Keratinocyte (primary cell): ENCODE data around the gene ATP11A.

Source experiments
- EZH2 ChIP-seq: IDR thresholded peaks from one replicate; pipeline ENCODE4 v1.6.1; 2012; ENCODE audit warnings: inconsistent platforms, mild to moderate bottlenecking, low read length, moderate library complexity
- TF ChIP-seq, protein P1 (sequence below), 3 experiments: IDR thresholded peaks in 1 of 3; conservative IDR thresholded peaks in 1 of 3; optimal IDR thresholded peaks in 1 of 3; 2 replicates in 2 of 3; 3 replicates in 1 of 3; pipeline versions ENCODE3 to v1.5.1; 2011; ENCODE audit warnings: low read length in 3 of 3, mild to moderate bottlenecking in 3 of 3, moderate library complexity in 2 of 3, control low read depth in 1 of 3, inconsistent platforms in 1 of 3; ENCODE audit not compliant: insufficient read depth in 2 of 3; ENCODE audit errors: extremely low read depth in 1 of 3

- TF ChIP-seq, protein P1, sequence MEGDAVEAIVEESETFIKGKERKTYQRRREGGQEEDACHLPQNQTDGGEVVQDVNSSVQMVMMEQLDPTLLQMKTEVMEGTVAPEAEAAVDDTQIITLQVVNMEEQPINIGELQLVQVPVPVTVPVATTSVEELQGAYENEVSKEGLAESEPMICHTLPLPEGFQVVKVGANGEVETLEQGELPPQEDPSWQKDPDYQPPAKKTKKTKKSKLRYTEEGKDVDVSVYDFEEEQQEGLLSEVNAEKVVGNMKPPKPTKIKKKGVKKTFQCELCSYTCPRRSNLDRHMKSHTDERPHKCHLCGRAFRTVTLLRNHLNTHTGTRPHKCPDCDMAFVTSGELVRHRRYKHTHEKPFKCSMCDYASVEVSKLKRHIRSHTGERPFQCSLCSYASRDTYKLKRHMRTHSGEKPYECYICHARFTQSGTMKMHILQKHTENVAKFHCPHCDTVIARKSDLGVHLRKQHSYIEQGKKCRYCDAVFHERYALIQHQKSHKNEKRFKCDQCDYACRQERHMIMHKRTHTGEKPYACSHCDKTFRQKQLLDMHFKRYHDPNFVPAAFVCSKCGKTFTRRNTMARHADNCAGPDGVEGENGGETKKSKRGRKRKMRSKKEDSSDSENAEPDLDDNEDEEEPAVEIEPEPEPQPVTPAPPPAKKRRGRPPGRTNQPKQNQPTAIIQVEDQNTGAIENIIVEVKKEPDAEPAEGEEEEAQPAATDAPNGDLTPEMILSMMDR (optimal IDR thresholded peaks at IDR 0.05 in 1 of 3, IDR thresholded peaks at IDR 0.05 in 1 of 3, conservative IDR thresholded peaks at IDR 0.05 in 1 of 3; ENCODE audit: extremely low read depth in 1 of 3, insufficient read depth in 2 of 3, low read length in 3 of 3): no peak
- TF ChIP-seq EZH2: no peak
Observed at GRCh38 chr13:112820318-112820717, 130.5 kb downstream of the ATP11A start.
